Glutamatergic neuron (in vitro differentiated cells): ENCODE measurements around the gene HPN. TPM values are rescaled to one million over a fixed set of nuclear protein-coding genes. Genes with fewer than 3 reads are reported as not detected.

Source experiments
- DNase-seq: peaks from one replicate; pipeline ENCODE4 v3.0.0; 2022
- H3K27ac Mint-ChIP-seq: one replicate; pipeline ENCODE4 v1.8.0; 2020; ENCODE audit warnings: mild to moderate bottlenecking, mixed read lengths, inconsistent platforms; ENCODE audit not compliant: unreplicated experiment
- H3K27me3 Mint-ChIP-seq: one replicate; pipeline ENCODE4 v1.8.0; 2020; ENCODE audit warnings: mild to moderate bottlenecking, moderate library complexity, mixed read lengths, inconsistent platforms; ENCODE audit not compliant: unreplicated experiment
- H3K36me3 Mint-ChIP-seq: one replicate; pipeline ENCODE4 v1.8.0; 2020; ENCODE audit warnings: mild to moderate bottlenecking, mixed read lengths, inconsistent platforms; ENCODE audit not compliant: unreplicated experiment
- H3K4me1 Mint-ChIP-seq: one replicate; pipeline ENCODE4 v1.8.0; 2020; ENCODE audit warnings: mild to moderate bottlenecking, low read depth, mixed read lengths, inconsistent platforms; ENCODE audit not compliant: unreplicated experiment
- H3K4me3 Mint-ChIP-seq: one replicate; pipeline ENCODE4 v1.8.0; 2020; ENCODE audit warnings: mild to moderate bottlenecking, mixed read lengths, inconsistent platforms; ENCODE audit not compliant: unreplicated experiment
- H3K9me3 Mint-ChIP-seq: one replicate; pipeline ENCODE4 v1.8.0; 2020; ENCODE audit warnings: mild to moderate bottlenecking, moderate library complexity, mixed read lengths, inconsistent platforms; ENCODE audit not compliant: unreplicated experiment
- CTCF ChIP-seq: fragments of 200-600 bp; sonication (generic); IDR thresholded peaks from one replicate; pipeline ENCODE4 v1.5.0; 2021; ENCODE audit not compliant: partially characterized antibody, unreplicated experiment
- total RNA-seq: library from RNA; stranded (reverse); fragmentation: NEBNext Ultra II Directional; extraction: Animal tissue kit (Norgen Biotek cat#: 25700); gene quantifications from one replicate; pipeline ENCODE4 v1.2.1, GENCODE V29; 2021; ENCODE audit not compliant: unreplicated experiment

The HPN gene
- total RNA-seq, 1 donor from 2014 or later, result 0.29 TPM

GRCh38 chr19:35058370-35058769, 16.8 kb downstream of the HPN start:
- no peak for TF ChIP-seq CTCF
- DNase-seq, result no peak
- Mint-ChIP-seq H3K36me3 (no peaks in the 10 kb centered on the region), H3K9me3 (peaks cover 11% of the 10 kb centered on the region), H3K27ac (no peak overlapping the region), H3K4me1 (peaks cover 17% of the 10 kb centered on the region), H3K27me3 (peaks cover 5% of the 10 kb centered on the region), H3K4me3 (no peak overlapping the region)

DNA sequence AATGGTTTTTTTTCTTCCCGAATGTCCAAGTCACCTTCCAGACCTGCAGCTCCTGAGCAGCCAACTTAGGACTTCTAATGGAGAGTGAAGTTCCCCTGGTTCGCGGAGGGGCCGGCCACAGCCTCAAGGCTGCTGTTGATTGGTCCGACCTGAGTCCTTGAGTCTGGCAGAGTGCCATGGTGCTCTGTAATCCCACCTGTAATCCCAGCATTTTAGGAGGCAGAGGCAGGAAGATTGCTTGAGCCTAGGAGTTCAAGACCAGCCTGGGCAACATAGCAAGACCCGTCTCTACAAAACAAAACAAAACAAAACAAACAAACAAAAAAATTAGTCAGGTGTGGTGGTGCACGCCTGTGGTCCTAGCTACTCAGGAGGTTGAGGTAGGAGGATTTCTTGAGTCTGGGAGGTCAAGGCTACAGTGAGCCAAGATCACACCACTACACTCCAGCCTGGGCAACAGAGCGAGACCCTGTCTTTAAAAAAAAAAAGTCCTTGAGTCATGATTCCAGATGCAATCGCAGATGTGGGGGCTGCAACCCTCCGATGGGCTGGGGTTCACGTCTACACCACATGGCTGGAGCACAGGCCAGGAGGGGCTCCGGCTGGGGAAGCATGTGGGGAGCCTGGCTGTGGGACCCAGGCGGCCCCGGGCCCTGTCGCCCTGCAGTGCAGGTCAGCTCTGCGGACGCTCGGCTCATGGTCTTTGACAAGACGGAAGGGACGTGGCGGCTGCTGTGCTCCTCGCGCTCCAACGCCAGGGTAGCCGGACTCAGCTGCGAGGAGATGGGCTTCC, 17.7 kb downstream of the HPN start:
- Mint-ChIP-seq H3K4me1 (peaks cover 17% of the 10 kb centered on the region), H3K27ac (no peak overlapping the region), H3K9me3 (peaks cover 11% of the 10 kb centered on the region), H3K27me3 (peaks cover 5% of the 10 kb centered on the region), H3K36me3 (no peaks in the 10 kb centered on the region), H3K4me3 (no peak overlapping the region)
- TF ChIP-seq CTCF, result no peak
- no peak for DNase-seq

GRCh38 chr19:35059799-35060091, 18.2 kb downstream of the HPN start:
- TF ChIP-seq CTCF, result no peak
- H3K36me3 Mint-ChIP-seq, result no peaks in the 10 kb centered on the region
- H3K27me3 Mint-ChIP-seq, result peaks cover 5% of the 10 kb centered on the region
- no peak overlapping the region for H3K27ac Mint-ChIP-seq
- no peak overlapping the region for H3K4me3 Mint-ChIP-seq
- no peak for DNase-seq
- peaks cover 11% of the 10 kb centered on the region for H3K9me3 Mint-ChIP-seq
- H3K4me1 Mint-ChIP-seq, result peaks cover 17% of the 10 kb centered on the region

- Mint-ChIP-seq H3K4me1 (peaks cover 17% of the 10 kb centered on the region), H3K36me3 (no peaks in the 10 kb centered on the region), H3K9me3 (peaks cover 11% of the 10 kb centered on the region), H3K27ac (no peak overlapping the region), H3K27me3 (peaks cover 5% of the 10 kb centered on the region), H3K4me3 (no peak overlapping the region)
- TF ChIP-seq CTCF, result no peak
- DNase-seq, result no peak
Observed at GRCh38 chr19:35060160-35060855, 18.8 kb downstream of the HPN start.
